GM18520 (cell line): ENCODE data around the gene ADH6.
"Not testable (repeated sequence)": the region's sequence is repeated elsewhere in the genome, so short reads cannot be mapped to it uniquely, and the experiment has no call there.

Source experiments
- ATAC-seq: cut with Tn5 transposase; IDR thresholded peaks from one replicate; pipeline ENCODE4 v1.9.1; 2021; ENCODE audit not compliant: unreplicated experiment

ADH6 gene

GRCh38 chr4:99200138-99200537 lies 18.9 kb downstream of the ADH6 start:
- no peak for ATAC-seq

DNA sequence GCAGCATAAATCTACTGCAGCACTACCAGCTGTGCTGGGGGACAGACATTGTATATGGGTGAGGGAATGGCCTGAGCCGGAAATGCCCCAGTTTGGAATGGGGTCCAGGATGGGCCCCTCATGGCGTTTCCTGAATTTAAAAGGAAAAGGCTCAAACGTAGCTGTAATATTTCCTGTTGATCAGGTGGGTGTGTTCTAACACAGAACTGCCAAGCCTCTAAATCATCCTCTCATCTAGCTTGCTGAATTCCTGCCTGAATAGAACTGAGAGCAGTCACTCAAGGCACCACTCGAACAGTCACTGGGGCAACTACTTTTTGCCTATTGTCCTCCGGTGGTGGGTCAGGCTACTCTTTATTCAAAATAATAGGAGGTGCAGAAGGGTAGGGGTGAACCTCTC lies 28.7 kb downstream of the ADH6 start:
- no peak for ATAC-seq

- not testable (repeated sequence) for ATAC-seq
Observed at GRCh38 chr4:99189900-99190299, 29.1 kb downstream of the ADH6 start.

DNA sequence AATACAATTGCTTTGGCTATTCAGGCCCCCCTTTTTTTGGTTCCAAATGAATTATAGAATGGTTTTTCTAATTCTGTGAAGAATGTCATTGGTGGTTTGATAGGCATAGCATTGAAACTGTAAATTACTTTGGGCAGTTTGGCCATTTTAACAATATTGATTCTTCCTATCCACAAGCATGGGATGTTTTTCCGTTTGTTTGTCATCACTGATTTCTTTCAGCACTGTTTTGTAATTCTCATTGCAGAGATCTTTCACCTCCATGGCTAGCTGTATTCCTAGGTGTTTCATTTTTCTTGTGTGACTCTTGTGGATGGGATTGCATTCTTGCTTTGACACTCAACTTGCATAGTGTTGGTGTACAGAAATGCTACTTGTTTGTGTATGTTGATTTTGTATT lies 33.0 kb downstream of the ADH6 start:
- ATAC-seq, result no peak

DNA sequence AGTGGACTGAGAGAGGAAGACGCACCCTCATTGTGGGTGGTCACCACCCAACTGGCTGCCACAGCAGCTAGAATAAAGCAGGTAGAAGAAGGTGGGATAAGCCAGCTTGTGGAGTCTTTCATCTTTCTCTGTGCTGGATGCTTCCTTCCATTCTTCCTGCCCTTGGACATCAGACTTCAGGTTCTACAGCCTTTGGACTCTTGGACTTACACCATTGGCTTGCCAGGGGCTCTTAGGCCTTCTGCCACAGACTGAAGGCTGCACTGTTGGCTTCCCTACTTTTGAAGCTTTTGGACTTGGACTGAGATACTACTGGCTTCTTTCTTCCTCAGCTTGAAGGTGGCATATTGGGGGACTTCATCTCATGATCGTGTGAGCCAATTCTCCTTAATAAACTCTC lies 33.5 kb downstream of the ADH6 start:
- no peak for ATAC-seq

DNA sequence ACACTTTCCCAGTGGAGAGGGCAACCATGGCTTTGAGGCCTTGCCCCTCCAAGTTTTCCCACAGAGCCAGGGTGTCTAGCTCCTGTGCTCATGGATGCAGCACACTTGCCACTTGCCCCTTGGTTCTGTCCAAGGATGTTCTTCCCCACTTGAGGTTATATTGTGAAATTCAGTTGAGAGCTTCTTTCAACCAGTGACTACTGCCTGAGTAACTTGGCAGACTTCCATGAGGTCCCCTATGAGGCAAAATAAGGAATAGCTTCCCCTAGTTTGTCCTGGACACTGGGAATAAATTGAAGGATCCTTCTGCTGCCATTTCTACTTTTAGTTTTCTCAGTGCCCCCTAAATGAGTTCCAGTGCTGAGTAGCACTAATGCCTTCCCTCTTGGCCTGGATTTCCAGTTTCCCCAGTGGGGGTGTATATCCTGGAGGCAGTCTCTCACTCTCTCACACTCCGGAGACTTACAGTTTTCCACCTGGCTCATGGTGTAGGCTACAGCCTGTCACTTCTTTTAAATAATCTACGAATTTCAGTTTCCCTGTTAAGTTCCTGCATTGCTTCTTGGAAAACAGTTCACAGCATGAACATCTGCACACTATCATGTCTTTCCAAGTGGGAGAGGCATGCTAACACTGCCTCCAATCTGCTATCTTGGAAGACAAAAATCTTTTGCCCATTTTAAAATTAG lies 38.5 kb downstream of the ADH6 start:
- no peak for ATAC-seq

DNA sequence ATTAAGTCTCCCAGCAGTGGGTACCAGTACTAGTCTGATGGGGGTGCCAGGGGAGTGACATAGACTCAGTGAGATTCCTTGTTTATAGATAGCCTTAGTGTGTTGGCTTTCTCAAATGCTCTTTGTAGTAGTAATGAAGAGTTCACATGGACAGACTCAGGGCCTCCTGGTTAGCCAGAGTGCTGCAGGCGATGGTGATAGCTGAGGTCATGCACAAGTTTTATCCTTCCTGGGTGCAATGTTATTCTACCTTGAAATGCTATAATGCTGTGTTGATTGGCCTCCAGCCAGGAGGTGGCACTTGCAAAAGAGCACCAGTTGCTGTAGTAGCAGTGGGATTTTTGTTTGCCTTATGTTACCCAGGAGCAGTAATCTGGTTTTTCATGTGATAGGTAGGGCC lies 39.4 kb downstream of the ADH6 start:
- no peak for ATAC-seq

DNA sequence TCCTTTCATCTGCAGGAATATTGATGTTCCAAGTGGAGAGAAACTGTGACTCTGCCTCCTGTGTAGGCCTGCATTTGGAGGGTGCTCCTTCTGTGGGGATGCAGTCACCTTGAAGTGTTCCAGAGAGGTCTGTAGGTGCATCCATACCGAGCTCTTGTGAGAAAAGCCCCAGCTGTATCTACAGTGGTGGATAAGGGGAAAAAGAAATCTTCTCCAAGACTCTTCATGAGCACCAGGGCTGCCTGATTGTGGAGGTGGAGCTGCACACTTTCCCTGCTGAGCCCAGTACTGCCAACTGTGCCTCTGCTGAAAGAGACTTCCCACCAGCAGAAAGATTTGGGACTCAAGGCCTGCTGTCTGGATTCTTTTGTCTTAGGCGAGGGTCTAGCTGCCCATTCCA lies 39.9 kb downstream of the ADH6 start:
- no peak for ATAC-seq

DNA sequence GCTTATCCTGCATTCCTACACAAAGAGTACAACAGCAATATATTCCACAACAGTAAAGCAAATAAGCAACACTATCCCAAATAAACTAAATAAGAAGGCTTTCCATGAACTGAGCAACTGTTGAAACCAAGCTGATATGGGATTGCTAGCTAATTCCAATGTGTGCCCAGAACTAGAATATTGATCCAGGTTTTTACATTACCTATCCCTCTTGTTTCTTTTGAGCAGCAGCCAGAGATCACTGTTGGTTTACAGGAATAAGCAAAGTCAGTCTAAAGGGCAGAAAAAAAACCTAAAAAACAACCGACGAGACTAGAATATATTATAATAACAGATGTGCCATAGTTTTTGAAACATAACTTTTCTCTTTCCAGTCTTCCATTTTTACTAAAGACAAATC lies 52.5 kb downstream of the ADH6 start:
- no peak for ATAC-seq

GRCh38 chr4:99165978-99166377 lies 53.1 kb downstream of the ADH6 start:
- no peak for ATAC-seq

DNA sequence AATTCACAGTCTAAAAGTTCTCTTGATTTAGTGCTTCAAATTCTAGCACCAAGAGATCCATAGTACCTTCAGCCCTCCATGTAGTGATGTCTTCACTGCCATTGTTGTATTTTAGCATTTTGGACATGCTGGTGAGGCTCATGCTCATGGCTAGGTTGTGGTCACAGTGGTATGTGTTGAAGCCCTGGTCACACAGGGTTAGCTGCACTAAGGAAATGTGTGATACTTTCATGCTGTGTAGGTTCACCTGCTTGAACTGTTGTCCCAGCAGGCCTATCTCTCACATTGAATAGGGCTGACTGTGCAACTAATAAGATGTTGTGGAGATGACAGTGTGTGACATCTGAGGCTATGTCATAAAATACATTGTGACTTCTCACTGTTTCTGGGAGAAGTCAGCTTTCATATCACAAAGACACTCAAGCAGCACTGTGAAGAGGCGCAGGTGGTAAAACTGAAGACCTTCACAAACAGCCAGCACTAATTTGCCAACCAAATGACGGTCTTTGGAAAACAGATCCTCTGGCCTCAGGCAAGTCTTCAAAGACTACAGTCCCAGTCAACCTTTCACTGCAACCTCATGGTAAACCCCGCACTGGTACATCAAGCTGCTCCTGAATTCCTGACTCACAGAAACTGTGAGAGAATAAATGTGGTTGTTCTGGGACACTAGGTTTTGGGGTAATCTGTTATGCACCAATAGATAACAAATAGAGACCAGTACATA lies 57.5 kb downstream of the ADH6 start:
- ATAC-seq, result no peak

DNA sequence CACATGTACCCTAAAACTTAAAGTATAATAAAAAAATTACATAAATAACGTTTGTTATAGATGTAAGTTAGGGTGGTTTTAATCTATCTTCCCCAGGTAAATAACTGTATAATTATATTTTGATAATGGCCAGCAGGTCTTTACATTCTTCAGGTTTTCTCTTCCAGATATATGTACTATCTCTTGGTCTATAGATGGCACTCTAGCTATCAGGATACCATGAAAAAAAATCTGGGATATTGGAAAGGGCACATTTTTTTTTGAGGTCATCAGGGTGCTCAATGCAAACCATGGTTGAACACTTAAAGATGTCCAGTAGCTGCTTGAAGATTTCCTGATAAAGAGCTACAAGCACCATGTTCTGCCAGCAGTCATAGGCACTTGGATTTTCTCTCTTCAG lies 59.3 kb downstream of the ADH6 start:
- ATAC-seq, result no peak

- ATAC-seq, result no peak
Observed at GRCh38 chr4:99157478-99157935, 61.5 kb downstream of the ADH6 start.

GRCh38 chr4:99156992-99157391 lies 62.1 kb downstream of the ADH6 start:
- no peak for ATAC-seq

GRCh38 chr4:99154658-99155342 lies 64.2 kb downstream of the ADH6 start:
- no peak for ATAC-seq
